ENCODE measurements around the gene SPCS2.

DNA sequence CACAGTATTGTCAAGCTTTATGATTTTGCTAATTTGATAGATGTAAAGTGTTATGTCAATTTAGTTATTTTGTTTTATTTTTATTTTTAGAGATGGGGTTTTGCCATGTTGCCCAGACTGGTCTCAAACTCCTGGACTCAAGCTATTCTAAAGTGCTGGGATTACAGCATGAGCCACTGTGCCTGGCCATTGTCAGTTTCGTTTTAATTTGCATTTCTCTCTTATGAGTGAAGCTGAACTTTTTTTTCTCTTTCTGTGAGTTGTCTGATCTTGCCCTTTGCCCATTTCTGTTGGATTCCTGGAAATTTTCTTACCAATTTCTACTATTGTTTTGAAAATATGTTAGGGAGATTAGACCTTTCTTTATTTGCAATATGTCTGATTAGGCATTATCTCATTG lies 55.1 kb downstream of the SPCS2 start:
- TF ChIP-seq POLR2A (IDR thresholded peaks at IDR 0.05), result no peak
- TF ChIP-seq, protein P1, sequence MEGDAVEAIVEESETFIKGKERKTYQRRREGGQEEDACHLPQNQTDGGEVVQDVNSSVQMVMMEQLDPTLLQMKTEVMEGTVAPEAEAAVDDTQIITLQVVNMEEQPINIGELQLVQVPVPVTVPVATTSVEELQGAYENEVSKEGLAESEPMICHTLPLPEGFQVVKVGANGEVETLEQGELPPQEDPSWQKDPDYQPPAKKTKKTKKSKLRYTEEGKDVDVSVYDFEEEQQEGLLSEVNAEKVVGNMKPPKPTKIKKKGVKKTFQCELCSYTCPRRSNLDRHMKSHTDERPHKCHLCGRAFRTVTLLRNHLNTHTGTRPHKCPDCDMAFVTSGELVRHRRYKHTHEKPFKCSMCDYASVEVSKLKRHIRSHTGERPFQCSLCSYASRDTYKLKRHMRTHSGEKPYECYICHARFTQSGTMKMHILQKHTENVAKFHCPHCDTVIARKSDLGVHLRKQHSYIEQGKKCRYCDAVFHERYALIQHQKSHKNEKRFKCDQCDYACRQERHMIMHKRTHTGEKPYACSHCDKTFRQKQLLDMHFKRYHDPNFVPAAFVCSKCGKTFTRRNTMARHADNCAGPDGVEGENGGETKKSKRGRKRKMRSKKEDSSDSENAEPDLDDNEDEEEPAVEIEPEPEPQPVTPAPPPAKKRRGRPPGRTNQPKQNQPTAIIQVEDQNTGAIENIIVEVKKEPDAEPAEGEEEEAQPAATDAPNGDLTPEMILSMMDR (IDR thresholded peaks at IDR 0.05), result no peak

Measured in esophagus squamous epithelium (tissue), 4 donors.